Raji (cell line): Measurements from ENCODE around the gene MYH13.

Source experiments
- POLR2A ChIP-seq: IDR thresholded peaks from 2 replicates; pipeline ENCODE4 v1.6.1; 2011; ENCODE audit warnings: low read depth, low read length, control low read depth; ENCODE audit not compliant: insufficient read depth

The MYH13 gene

GRCh38 chr17:10261098-10261497 is 111.7 kb downstream of the MYH13 start:
- no peak for TF ChIP-seq POLR2A

- TF ChIP-seq POLR2A: no peak
These were observed 121.4 kb downstream of the MYH13 start for GRCh38 chr17:10251212-10251948.
